Measurements from ENCODE around the gene SFMBT2.

The SFMBT2 gene

GRCh38 chr10:7380704-7381241 is 30.1 kb downstream of the SFMBT2 start:
- no peak for TF ChIP-seq CTCF (conservative IDR thresholded peaks at IDR 0.05; ENCODE audit: control insufficient read depth, insufficient read depth, low read depth, low read length)
- H3K4me3 ChIP-seq (ENCODE audit: control insufficient read depth, low read depth, low read length) = no peak overlapping the region
- no peak for DNase-seq (ENCODE audit: low read depth)

GRCh38 chr10:7378602-7379403 is 32.0 kb downstream of the SFMBT2 start:
- TF ChIP-seq CTCF (conservative IDR thresholded peaks at IDR 0.05; ENCODE audit: control insufficient read depth, insufficient read depth, low read depth, low read length) = no peak
- no peak overlapping the region for H3K4me3 ChIP-seq (ENCODE audit: control insufficient read depth, low read depth, low read length)
- DNase-seq (ENCODE audit: low read depth) = no peak

- no peak for TF ChIP-seq CTCF (conservative IDR thresholded peaks at IDR 0.05; ENCODE audit: control insufficient read depth, insufficient read depth, low read depth, low read length)
- no peak overlapping the region for H3K4me3 ChIP-seq (ENCODE audit: control insufficient read depth, low read depth, low read length)
- no peak for DNase-seq (ENCODE audit: low read depth)
These were observed 33.1 kb downstream of the SFMBT2 start for GRCh38 chr10:7377614-7378248.

- no peak for DNase-seq (ENCODE audit: low read depth)
- no peak overlapping the region for H3K4me3 ChIP-seq (ENCODE audit: control insufficient read depth, low read depth, low read length)
- TF ChIP-seq CTCF (conservative IDR thresholded peaks at IDR 0.05; ENCODE audit: control insufficient read depth, insufficient read depth, low read depth, low read length) = no peak
These were observed 36.0 kb downstream of the SFMBT2 start for GRCh38 chr10:7374795-7375194.

GRCh38 chr10:7373039-7373438 is 37.8 kb downstream of the SFMBT2 start:
- TF ChIP-seq CTCF (conservative IDR thresholded peaks at IDR 0.05; ENCODE audit: control insufficient read depth, insufficient read depth, low read depth, low read length) = no peak
- H3K4me3 ChIP-seq (ENCODE audit: control insufficient read depth, low read depth, low read length) = no peak overlapping the region
- no peak for DNase-seq (ENCODE audit: low read depth)

GRCh38 chr10:7372504-7372903 is 38.3 kb downstream of the SFMBT2 start:
- no peak overlapping the region for H3K4me3 ChIP-seq (ENCODE audit: control insufficient read depth, low read depth, low read length)
- TF ChIP-seq CTCF (conservative IDR thresholded peaks at IDR 0.05; ENCODE audit: control insufficient read depth, insufficient read depth, low read depth, low read length) = no peak
- DNase-seq (ENCODE audit: low read depth) = no peak

Measured in fibroblast of mammary gland (primary cell).